Right renal cortex interstitium (tissue), 3 donors: Measurements from ENCODE around the gene COX4I1. TPM values are rescaled to one million over a fixed set of nuclear protein-coding genes. Genes with fewer than 3 reads are reported as not detected.

Source experiments
- DNase-seq, 3 donors: peaks; one replicate each; pipeline ENCODE4 v3.0.0-alpha.2; 2013; ENCODE audit warnings: low read depth in 3 of 3, low spot score in 2 of 3
- polyA plus RNA-seq, 3 donors: library from polyadenylated mRNA; unstranded; fragments of 120-200 nt; gene quantifications; one replicate each; pipeline ENCODE4 v1.2.1, GENCODE V29; 2013; ENCODE audit not compliant: insufficient read length in 3 of 3

COX4I1 gene
- polyA plus RNA-seq, 3 donors: 364 to 398 (median 365) TPM

DNA sequence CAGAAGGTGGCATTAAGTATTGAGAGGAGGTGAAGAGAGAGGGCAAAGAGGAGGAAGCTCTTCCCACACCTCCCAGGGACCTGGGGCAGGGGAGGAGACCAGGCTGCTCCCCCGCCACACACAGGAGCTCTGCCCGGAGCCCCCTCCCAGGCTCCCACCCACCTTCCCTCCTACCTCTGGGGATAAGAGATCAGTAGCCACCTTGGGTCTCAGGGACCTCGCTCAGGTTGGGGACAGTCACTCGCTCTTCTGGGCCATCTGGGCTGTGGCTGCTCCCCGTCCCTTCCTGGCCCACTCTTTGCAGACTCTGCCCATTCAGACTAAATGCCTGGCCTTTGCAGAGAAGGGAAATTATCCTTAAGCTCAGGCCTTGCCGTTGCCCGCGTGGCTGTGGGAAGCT lies 33.7 kb upstream of the COX4I1 start:
- DNase-seq: no peak

DNA sequence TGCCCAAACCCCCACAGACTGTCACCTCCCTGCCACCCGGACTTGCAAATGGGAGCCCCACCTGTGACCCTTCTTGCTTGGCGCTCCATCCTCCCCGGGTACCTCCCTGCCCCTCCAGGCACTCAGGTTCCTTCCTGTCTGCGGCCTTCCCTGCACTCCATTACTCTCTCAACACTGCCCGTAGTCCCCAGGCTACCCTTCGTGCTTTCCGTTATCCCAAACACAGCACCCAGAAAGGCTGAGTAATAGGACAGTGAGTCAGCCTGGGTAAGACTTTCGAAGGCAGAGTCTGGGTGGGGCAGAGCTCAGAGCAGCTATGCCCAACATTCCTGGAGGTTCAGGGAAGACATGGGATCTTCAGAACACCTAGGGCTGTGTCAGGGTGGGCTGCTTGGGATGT lies 32.0 kb upstream of the COX4I1 start:
- no peak for DNase-seq

DNA sequence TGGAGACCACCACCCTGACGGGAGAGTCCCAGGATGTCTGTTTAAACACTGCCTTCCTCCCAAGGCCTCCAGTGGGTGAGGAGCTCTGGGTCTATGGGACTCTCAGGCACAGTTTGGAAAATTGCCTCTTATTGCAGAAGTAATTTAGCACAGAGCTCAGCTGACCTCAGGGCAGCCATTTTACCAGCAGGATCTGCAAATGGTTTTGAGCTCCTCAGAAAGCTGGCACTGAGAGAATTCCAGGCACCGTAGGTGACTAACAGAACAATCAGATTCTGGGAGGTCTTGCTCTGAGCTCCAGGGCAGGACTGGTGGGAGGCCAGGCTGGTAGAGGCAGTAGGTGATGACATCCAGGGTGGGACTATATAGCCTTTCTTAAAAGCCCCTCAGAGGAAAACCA lies 31.3 kb upstream of the COX4I1 start:
- no peak for DNase-seq

DNA sequence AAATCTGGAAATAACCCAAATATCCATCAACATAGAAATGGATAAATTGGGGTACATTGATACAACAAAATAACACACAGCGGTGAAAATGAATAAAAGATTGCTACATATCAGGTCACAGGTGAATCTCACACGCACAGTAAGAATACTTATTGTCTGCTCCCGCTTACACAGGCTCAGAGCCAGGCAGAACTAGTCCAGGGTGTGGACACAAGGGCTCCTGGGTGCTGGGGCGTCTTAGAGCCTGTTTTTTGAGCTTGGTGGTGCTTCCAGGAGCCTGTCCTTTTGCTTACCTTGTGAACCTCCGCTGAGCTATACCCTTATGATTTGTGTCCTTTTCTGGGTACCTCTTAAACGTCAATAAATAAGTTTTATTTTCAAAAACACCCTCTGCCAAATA lies 28.8 kb upstream of the COX4I1 start:
- DNase-seq: no peak

DNA sequence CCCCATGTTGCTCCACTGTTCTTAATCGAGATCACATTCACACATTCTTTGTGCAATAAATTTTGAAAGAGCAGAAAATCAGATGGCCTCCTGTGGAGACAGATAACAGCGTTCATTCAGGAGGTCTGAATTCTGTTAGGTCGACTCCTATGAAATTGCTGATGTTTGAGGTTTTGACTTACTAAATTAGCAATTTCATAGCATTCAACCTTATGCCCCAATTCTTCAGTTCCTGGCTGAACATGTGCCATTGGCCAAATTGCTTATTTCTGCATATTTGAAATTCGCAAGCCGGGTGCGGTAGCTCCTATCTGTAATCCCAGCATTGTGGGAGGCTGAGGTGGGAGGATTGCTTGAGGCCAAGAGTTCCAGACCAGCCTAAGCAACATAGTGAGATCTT lies 26.5 kb upstream of the COX4I1 start:
- no peak for DNase-seq

DNA sequence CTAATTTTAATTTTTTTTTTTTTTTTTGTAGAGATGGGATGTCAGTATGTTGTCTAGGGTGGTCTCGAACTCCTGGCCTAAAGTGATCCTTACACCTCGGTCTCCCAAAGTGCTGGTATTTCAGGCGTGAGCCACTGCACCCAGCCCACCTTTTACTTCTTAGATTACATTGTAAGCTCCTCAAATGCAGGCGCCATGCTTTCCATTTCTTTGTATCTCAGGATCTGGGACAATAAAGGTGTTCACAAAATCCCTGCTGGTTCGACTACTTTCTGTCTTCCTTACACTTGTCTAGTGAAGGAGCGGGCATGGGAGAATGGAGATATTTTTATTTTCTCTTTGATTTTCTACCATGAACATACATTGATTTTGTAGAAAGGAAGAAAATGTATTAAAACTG lies 25.4 kb upstream of the COX4I1 start:
- DNase-seq: no peak

DNA sequence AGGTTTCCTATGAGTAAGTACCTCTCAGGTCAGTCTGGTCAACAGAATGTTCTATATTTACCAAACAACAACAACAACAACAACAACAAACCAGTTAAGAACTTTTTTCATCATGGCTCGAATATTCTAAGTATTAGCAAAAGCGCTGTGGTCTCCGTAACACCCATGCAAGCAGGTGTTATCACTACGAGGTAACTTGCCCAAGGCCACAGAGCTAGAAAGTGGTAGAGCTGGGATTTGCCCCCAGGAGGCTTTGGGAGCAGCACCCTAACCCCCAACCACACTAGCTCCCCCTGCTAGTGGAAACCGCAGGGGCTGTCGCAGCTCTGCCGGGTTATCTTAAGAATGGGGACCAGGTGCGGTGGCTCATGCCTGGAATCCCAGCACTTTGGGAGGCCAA lies 24.7 kb upstream of the COX4I1 start:
- no peak for DNase-seq

DNA sequence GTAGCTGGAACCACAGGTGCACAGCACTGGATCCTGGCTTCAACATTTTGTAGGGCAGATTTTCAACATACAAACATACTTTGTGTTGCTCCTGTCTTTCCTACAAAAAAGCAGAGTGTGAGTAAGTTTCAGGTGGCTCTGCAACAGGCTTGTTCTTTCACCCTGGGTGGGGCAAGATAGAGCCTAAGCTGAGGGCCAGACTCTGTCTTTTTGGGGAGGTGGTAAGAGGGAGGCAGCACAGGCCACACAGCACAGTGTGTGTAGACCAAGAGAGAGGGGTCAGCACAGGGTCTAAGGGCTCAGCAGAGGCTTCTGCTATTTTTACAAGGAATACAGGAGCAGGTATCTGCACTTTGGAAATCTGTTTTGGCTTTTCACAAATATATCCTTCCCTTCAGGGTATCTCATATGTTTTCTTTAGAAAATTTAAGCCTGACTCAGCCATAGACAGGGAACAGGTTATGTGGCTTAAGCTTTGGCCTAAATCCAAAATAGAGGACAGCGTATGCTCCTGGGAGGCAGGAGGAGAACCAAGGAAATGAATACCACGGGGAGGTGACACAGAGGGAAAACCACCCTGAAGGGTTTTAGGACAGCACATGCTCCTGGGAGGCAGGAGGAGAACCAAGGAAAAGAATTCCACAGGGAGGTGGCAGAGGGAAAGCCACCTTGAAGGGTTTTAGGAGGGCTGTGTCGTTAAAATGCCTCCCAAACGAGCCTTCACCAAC lies 21.7 kb upstream of the COX4I1 start:
- DNase-seq: no peak

DNA sequence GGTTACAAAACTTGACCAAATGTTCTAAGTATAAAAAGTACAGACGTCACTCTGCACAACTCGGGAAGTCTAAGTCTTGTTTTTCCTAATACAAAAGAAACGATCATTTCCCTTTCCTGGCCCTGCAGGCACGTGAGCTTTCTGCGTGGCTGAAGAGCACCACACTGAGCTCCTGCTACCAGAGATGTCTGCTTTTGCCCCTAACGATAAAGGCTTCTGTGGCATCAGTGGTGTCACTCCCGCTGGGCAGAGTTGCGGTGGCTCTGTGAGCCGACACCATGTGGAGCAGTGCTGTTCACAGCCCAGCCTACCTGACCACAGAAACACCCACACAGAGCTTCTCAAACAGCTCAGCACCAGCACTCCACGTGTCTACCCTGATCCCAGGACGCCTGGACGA lies 20.6 kb upstream of the COX4I1 start:
- DNase-seq: no peak

DNA sequence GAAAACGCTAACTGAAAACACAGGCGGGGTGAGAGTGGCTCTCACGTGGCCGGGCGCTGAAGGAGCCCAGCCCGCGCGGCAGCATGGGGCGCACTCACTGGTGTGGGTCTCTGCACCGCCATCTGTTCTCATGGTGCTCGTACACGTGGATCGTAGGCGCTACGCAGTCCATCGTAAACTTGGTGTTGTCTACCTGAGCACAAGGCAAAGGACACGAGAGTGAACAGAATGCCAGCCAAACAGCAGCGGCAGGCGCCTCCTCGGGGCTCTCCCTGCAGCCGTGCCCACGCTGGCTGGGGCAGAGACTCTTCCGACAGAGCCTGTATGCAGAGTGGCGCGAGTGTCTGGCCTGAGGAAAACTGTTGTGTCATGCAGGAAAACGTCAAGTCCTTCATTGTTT lies 19.2 kb upstream of the COX4I1 start:
- DNase-seq: no peak

DNA sequence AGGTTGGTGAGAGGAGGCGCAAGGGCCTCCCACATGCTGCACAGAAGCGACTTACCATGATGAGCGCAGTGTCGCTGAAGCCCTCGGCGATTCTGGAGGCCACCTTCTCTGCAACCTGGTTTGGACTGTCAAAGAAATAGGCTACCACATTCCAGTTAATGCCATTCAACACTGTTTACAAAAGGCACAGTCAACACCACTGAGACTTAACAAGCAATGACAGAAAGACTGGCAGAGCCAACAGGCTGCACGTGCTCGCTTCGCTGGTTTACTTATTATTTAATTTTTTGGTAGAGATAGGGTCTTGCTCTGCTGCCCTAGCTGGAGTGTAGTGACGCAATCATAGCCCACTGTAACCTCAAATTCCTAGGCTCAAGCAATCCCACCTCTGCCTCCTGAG lies 18.3 kb upstream of the COX4I1 start:
- no peak for DNase-seq

DNA sequence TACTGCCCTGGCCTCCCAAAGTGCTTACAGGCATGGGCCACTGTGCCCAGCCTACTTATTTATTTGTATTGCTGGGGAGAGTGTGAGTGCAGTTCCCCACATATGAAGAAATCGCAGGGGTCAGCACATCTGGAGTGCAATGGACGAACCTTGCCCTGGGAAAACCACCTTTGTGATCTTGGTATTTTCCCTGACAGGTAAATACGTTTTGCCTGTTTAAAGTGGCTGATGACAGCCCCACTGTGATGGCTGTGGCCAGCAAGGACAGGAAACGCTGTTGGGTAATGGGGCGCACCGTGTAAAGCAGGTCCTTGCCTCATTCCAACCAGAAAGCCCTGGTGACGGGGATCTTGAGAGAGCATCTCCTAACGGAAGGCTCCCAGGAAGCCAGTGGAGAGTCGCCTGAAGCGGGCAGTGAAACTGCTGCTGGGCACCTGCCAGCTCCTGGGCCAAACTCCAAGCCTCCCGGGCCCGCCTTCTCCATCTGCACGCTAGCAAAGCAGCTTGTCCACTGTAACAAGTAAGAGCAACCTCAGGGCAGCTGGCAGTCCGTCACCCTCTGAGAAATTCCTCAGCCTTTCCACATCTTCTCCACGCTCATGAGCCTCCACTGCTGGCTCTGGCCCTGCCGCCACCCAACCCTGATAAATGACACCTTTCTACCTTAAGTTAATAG lies 17.7 kb upstream of the COX4I1 start:
- DNase-seq: no peak

DNA sequence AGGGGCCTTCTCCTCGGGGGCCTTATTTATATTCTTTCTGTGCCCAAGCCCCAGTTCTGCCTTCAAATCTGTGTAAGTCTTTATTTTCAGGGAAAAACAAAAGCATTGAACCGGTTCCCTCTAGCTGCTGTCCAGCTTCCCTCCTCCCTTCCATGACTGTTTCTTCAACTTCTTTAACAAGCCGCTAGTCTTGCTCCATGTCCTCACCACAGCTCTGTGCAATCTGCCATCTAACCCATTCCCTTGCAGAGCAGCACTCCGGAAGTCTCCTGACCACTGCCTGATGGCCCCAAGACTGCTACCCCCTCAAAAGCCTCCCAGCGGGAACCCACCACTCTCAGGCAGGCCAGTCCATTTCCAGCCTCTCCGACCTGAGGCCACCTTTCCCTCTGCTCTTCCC lies 17.0 kb upstream of the COX4I1 start:
- no peak for DNase-seq

DNA sequence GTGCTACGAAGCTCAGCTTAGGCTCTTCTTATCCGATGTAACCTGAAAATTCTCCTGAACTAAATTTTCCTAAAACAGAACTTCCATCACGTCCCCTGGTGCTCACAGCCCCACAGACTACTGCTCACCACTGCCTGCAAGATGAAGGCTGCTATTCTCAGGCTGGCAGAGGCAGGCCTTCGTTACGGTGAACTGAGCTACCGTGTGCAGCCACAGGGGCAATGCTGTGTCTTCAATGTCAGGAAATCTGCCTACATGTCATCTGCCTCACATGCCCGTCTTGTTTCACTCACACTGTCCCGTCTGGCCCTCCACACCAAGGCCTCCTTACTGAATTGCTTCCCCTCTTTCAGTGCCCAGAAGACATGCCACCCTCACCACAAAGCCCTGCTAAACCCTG lies 16.1 kb upstream of the COX4I1 start:
- no peak for DNase-seq

DNA sequence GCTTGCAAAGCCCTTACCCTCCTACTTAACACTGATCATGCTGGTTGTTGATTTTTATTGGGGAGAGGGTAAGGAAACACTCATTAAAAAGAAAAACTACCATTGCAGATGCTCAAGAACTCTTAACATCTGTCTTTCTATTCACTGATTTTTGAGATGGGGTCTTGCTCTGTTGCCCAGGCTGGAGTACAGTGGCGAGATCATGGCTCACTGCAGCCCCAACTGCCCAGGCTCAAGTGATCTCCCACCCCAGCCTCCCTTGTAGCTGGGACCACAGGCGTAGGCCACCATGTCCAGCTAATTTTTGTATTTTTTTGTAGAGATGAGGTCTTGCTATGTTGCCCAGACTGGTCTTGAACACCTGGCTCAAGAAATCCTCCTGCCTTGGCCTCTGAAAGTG lies 14.7 kb upstream of the COX4I1 start:
- DNase-seq: no peak

DNA sequence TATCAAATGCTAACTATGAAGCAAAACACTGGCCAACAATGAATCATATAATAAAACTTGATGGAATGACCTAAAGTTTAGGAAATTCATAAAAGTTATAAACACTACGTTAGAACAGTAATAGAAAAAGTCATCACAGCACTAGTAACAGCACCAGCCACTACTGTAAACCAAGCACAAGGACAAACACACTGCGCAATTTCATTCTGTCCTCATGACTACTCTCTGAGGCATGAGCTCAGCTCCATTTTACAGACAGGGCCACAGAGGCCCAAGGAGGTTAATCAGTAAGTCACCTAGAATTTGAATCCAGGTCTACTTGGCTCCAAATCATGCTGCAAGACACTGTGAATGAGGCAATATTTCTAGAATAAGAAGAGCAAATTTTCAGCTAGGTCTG lies 13.6 kb upstream of the COX4I1 start:
- no peak for DNase-seq

DNA sequence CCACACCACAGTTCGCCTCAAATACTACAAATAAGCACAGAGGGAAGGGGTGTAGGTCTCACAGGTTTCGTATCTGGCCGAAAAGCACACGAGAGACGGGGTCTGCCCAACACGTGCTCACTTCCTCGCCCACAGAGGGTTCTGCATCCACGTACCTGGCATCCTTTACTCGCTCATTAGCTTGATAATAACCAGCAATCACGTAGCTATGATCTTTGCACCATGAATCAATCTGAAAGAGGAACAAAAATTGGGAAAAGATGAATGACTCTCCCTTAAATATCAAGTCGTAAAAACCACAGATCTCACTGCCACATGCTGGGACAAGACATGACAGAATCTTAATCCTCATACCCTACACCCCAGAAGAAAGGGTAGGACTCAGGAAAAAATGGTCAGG lies 10.7 kb upstream of the COX4I1 start:
- no peak for DNase-seq

DNA sequence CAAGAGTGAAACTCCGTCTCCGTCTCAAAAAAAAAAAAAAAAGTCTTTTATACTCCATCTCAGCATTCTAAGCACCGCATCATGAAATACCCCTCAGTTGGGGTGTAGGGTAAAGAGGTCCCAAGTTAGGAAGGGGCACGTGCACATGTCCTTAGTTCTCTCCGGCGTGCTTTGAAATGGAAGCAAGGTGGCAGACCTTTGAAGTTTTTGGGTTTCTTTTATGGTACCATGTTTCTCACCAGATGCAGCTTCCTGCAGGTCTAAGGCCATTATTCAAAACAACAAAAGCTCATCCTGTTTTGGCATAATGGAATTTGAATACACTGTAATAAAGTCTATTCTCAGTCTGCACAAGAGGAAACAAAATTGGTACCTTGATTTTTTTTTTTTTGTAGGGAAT lies 9.7 kb upstream of the COX4I1 start:
- no peak for DNase-seq

DNA sequence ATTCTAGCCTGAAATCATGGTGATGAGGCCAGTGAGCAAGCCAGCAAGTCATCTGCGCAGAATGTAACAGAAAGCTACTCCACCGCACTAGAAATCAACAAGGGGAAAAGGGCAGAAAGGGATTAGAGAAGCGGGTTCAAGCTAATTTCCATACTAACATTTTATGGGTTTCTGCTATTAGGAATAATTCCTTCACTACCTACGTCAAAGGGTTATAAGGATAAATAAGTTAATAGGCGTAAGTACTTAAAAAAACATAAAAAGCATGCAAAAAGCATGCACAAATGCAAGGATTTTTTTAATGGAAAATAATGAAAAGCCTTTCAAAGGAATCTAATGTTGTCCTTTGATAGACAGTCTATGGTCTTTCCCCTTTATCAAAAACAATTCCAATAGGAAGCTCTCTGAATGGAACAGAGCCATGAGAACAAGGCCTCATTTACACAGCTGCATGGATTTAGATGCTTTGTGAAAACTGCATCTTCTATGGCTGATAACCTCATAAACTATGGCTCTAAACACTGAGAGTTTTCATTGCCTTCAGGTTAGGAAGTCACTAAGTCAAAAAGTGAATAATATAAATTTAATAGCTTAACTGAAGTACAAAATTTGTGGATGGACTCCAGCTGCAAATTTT lies 5.7 kb upstream of the COX4I1 start:
- no peak for DNase-seq

DNA sequence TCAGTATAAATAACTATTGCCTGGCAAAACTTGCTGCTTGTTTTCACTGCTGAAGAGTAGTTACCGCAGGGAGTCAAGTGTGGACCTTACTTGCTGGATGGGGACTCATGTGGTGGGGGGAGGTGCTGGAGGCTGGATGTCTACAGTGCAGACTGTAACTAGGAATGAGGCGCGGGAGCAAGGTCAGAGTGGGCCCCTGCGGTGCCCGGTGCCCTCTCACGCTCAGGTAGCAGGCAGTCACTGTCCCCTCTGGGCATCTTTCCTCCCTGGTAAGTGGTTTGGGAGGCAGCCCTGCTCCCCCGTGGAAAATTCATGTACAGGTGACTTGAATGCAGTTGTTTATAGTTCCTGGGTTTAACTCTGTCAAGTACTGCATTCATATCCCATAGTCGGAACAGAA lies 4.8 kb upstream of the COX4I1 start:
- DNase-seq: no peak

DNA sequence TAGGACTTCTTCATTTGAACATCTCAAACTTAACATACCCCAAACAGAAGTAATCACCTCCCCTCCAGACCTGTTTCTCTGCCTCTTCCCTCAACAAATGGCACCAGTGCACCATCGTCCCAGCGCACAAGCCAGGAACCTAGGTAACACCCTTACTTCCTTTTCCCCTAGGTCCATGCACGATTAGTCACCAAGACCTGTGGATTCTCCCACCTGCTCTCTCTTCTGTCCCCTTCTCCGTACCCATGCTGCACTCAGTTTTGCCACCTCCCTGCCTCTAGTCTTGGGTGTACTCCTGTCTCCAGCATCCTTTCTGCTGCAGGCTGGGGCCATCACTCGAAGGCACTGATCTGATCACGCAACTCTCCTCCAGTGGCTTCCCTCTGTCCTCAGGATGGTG lies 3.3 kb upstream of the COX4I1 start:
- no peak for DNase-seq

DNA sequence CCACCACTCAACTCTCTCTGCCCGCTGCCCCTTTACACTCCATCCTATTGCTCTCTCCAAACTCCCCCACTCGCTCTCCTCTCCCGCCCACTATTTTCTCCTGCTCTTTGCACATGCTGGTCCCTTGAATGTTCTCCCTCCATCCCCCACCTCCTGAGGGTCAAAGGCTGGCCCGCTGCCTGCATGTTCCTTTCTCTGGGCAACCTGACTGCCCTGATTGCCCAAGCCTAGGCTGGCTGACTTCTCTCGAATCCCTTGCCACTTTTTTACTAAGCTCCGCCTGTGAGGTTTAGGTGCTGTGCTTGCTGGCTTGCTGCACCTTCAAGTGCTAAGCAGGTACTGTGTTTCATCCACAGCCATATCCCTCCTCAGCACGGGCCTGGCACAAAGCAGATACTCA lies 2.9 kb upstream of the COX4I1 start:
- DNase-seq: no peak
